WTC11 (cell line): ENCODE data around the gene KRTAP19-6.

Source experiments
- CTCF ChIP-seq: fragments of 200-600 bp; IDR thresholded peaks from 2 replicates; pipeline ENCODE4 v1.8.0; 2022; ENCODE audit warnings: antibody characterized with exemption
- FOXP4 ChIP-seq: sonication (generic); formaldehyde crosslinking; IDR thresholded peaks from 2 replicates; pipeline ENCODE4 v1.8.0; 2022; ENCODE audit warnings: mild to moderate bottlenecking, missing genetic modification reagents

- TF ChIP-seq CTCF (no peak), FOXP4 (CRISPR knock-in tag) (no peak)
Measured at GRCh38 chr21:30580132-30580531, 38.5 kb upstream of the KRTAP19-6 start.
